CD4-positive, alpha-beta T cell treated with Interferon gamma for 1 hour (primary cell): ENCODE results near the gene ZBED6.
"Not testable (repeated sequence)": the region's sequence is repeated elsewhere in the genome, so short reads cannot be mapped to it uniquely, and the experiment has no call there.

Source experiments
- DNase-seq: peaks from one replicate; pipeline ENCODE4 v3.0.0-alpha.2; 2020

The ZBED6 gene

GRCh38 chr1:203789966-203790365 is 5.5 kb upstream of the ZBED6 start:
- no peak for DNase-seq

- no peak for DNase-seq
Measured at GRCh38 chr1:203791498-203791897, 3.9 kb upstream of the ZBED6 start.

- no peak for DNase-seq
Measured at GRCh38 chr1:203792486-203792885, 2.9 kb upstream of the ZBED6 start.

GRCh38 chr1:203793561-203793960 is 1.9 kb upstream of the ZBED6 start:
- not testable (repeated sequence) for DNase-seq

- no peak for DNase-seq
Measured at GRCh38 chr1:203794764-203795440, 521 bp upstream of the ZBED6 start.

GRCh38 chr1:203796236-203796605 is 798 bp downstream of the ZBED6 start:
- DNase-seq = no peak

GRCh38 chr1:203797216-203797615 is 1.8 kb downstream of the ZBED6 start:
- no peak for DNase-seq

GRCh38 chr1:203797948-203798655 is 2.7 kb downstream of the ZBED6 start:
- DNase-seq = no peak

GRCh38 chr1:203799157-203799556 is 3.7 kb downstream of the ZBED6 start:
- no peak for DNase-seq

GRCh38 chr1:203799971-203800370 is 4.5 kb downstream of the ZBED6 start:
- DNase-seq = no peak

- no peak for DNase-seq
Measured at GRCh38 chr1:203805689-203806088, 10.3 kb downstream of the ZBED6 start.

- DNase-seq = no peak
Measured at GRCh38 chr1:203807196-203807595, 11.8 kb downstream of the ZBED6 start.

- DNase-seq = no peak
Measured at GRCh38 chr1:203813581-203814341, 18.3 kb downstream of the ZBED6 start.

- no peak for DNase-seq
Measured at GRCh38 chr1:203818399-203818798, 23.0 kb downstream of the ZBED6 start.

GRCh38 chr1:203823306-203823705 is 27.9 kb downstream of the ZBED6 start:
- DNase-seq = no peak

- DNase-seq = no peak
Measured at GRCh38 chr1:203826175-203826574, 30.8 kb downstream of the ZBED6 start.

- DNase-seq = no peak
Measured at GRCh38 chr1:203828002-203828401, 32.6 kb downstream of the ZBED6 start.

- DNase-seq = no peak
Measured at GRCh38 chr1:203828503-203828902, 33.1 kb downstream of the ZBED6 start.

GRCh38 chr1:203829247-203829646 is 33.8 kb downstream of the ZBED6 start:
- DNase-seq = not testable (repeated sequence)

- DNase-seq = no peak
Measured at GRCh38 chr1:203835476-203835875, 40.1 kb downstream of the ZBED6 start.

- DNase-seq = no peak
Measured at GRCh38 chr1:203839081-203839480, 43.7 kb downstream of the ZBED6 start.

GRCh38 chr1:203840208-203840808 is 44.9 kb downstream of the ZBED6 start:
- no peak for DNase-seq

- DNase-seq = no peak
Measured at GRCh38 chr1:203842559-203842876, 47.1 kb downstream of the ZBED6 start.

GRCh38 chr1:203843435-203843834 is 48.0 kb downstream of the ZBED6 start:
- no peak for DNase-seq
